K562 (cell line): ENCODE data around the gene ADCY4. TPM values are rescaled to one million over a fixed set of nuclear protein-coding genes. Genes with fewer than 3 reads are reported as not detected.

Experiments used
- BACH1 ChIP-seq: fragments of 200-800 bp; sonication (Bioruptor generic); IDR thresholded peaks from 2 replicates; pipeline ENCODE4 v1.6.1; 2016; ENCODE audit warnings: missing genetic modification characterization, missing compliant biosample characterization
- CBFA2T2 ChIP-seq: fragments of 450-650 bp; conservative IDR thresholded peaks from 2 replicates; pipeline ENCODE4 v1.6.1; 2017; ENCODE audit warnings: mild to moderate bottlenecking
- HMG20A ChIP-seq: fragments of 450-650 bp; formaldehyde crosslinking; conservative IDR thresholded peaks from 2 replicates; pipeline ENCODE4 v1.4.0; 2020; ENCODE audit warnings: mild to moderate bottlenecking, mixed read lengths
- MXD1 ChIP-seq: fragments of 250-450 bp; sonication (Bioruptor Pico); IDR thresholded peaks from 2 replicates; pipeline ENCODE4 v1.8.0; 2021; ENCODE audit warnings: borderline replicate concordance, mild to moderate bottlenecking, moderate library complexity; ENCODE audit not compliant: poor library complexity, severe bottlenecking
- POLR2A ChIP-seq: fragments of 450-650 bp; conservative IDR thresholded peaks from 2 replicates; pipeline ENCODE4 v1.6.1; 2016
- POLR3A ChIP-seq: IDR thresholded peaks from 2 replicates; pipeline ENCODE4 v1.6.1; 2011; ENCODE audit warnings: borderline replicate concordance, mild to moderate bottlenecking, moderate library complexity; ENCODE audit not compliant: insufficient read length, insufficient read depth; ENCODE audit errors: extremely low read depth
- polyA plus RNA-seq, 8 experiments: library from polyadenylated mRNA; depleted of rRNA in 4 of 8; stranded (reverse) in 5 of 8; unstranded in 3 of 8; fragments of >200 nt; fragmentation: Nextera tagmentation in 2 of 8; fragmentation: Illumina TruSeq in 1 of 8; extraction: Ambion mirVana in 2 of 8; extraction: Trizol in 1 of 8; gene quantifications; 2 replicates each; pipeline versions ENCODE4 v1.2.1 to v1.2.3, GENCODE V29; 2011 to 2014; ENCODE audit warnings: inconsistent platforms in 1 of 8, missing spikeins in 1 of 8
- total RNA-seq, 7 experiments: library from RNA; depleted of rRNA in 6 of 7; stranded (reverse); fragments of >200 nt in 6 of 7; fragmentation: Illumina TruSeq in 2 of 7; extraction: Trizol in 2 of 7; gene quantifications; 2 replicates each; pipeline versions ENCODE4 v1.2.1 to v1.2.3, GENCODE V29; 2011 to 2021; ENCODE audit warnings: low replicate concordance in 1 of 7
- TF ChIP-seq, protein P1 (sequence below): IDR thresholded peaks from 2 replicates; pipeline ENCODE4 v1.6.1; 2011; ENCODE audit warnings: borderline replicate concordance, low read depth, mild to moderate bottlenecking, moderate library complexity, low read length; ENCODE audit not compliant: insufficient read depth, poor library complexity, severe bottlenecking

The ADCY4 gene
- total and polyA plus RNA-seq, 9 of the 15 experiments (the other 6 are each of a cell fraction or from before 2014, with no cell fraction given), result 0.04 to 0.31 (median 0.15) TPM; not detected in 2

DNA sequence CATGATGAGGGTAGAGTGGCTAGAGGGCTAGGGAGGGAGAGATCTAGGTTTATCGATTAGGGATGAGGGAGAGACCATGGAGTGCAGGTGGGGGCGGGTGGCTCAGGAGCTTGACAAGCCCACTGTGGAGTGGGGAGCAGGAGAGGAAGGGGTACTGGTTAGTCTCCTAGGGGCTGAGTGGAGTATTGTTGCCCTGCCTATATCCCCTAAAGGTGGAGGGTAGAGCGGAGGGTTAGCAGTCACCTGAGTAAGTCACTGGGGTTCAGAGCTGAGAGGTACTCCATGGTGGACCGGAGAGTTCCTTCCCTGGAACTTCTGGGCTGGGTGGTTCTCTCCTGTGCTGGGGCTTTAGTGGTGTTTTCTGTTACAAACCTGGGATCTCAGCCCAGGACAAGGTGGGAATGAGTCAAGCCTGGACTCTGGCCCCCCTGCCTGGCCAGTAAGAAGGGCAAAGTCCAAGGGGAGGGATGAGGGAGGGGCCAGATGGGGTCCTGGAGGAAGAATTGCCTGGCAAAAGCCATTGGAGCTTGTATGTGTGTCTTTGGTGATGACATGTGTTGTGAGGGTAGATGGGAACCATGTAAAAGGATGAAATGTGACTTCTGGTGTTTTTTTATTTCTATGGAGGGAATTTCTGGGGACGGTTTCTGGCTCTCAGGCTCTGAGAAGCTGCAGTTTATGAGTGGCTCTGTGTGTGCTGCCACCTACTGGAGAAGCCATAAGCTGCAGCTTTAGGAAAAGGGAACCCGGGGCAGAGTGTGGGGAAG is 27.1 kb downstream of the ADCY4 start, which contains the start of gene CIDEB (continued):
- TF ChIP-seq CBFA2T2, result no peak
- TF ChIP-seq POLR3A, result no peak
- no peak for TF ChIP-seq MXD1
- TF ChIP-seq, protein P1, sequence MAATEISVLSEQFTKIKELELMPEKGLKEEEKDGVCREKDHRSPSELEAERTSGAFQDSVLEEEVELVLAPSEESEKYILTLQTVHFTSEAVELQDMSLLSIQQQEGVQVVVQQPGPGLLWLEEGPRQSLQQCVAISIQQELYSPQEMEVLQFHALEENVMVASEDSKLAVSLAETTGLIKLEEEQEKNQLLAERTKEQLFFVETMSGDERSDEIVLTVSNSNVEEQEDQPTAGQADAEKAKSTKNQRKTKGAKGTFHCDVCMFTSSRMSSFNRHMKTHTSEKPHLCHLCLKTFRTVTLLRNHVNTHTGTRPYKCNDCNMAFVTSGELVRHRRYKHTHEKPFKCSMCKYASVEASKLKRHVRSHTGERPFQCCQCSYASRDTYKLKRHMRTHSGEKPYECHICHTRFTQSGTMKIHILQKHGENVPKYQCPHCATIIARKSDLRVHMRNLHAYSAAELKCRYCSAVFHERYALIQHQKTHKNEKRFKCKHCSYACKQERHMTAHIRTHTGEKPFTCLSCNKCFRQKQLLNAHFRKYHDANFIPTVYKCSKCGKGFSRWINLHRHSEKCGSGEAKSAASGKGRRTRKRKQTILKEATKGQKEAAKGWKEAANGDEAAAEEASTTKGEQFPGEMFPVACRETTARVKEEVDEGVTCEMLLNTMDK, result peak; percentile 67
- TF ChIP-seq POLR2A, result 0 out of 2 replicates have a peak, but pooled peaks have one; percentile 29
- TF ChIP-seq HMG20A (CRISPR knock-in tag), result no peak
- TF ChIP-seq BACH1, result no peak
- TF ChIP-seq, all 486 proteins: peak for 9
